ENCODE data around the gene SH3GL1.
"Not testable (repeated sequence)": the region's sequence is repeated elsewhere in the genome, so short reads cannot be mapped to it uniquely, and the experiment has no call there.

Gene SH3GL1

DNA sequence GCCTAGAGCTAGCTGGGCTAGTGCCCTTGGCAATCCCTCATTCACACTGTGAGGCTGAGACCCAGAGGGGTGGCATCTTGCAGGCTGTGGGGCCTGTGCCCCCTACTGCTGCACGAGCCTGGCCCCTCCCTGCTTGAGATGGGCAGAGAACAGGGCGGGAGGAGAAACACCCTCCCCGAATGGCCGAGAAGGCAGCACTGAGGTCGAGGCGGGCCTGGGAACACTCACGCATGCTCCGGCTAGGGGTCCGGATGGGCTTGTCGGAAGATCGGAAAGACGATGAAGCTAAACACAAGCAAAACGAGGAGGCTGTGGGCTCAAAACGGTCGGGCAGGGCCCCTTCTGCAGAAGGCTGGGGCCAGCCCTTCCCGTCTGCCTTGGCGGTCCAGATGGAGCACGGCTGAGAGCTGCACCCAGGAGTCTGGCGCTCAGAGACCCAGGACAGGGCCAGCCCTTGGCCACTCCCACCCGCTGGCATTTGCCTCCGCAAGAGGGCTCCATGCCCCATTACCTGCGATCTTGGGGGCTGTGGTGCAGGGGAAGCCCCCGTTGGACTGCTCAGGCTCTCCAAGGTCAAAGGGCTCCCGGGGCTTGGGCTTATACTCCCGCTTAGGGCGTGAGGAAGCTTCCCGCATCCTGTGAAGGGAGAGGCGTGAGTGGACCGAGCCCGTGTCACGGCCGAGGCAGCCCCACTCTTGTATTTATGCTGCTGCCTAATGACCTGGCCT lies 38.1 kb downstream of the SH3GL1 start:
- DNase-seq: no peak

DNA sequence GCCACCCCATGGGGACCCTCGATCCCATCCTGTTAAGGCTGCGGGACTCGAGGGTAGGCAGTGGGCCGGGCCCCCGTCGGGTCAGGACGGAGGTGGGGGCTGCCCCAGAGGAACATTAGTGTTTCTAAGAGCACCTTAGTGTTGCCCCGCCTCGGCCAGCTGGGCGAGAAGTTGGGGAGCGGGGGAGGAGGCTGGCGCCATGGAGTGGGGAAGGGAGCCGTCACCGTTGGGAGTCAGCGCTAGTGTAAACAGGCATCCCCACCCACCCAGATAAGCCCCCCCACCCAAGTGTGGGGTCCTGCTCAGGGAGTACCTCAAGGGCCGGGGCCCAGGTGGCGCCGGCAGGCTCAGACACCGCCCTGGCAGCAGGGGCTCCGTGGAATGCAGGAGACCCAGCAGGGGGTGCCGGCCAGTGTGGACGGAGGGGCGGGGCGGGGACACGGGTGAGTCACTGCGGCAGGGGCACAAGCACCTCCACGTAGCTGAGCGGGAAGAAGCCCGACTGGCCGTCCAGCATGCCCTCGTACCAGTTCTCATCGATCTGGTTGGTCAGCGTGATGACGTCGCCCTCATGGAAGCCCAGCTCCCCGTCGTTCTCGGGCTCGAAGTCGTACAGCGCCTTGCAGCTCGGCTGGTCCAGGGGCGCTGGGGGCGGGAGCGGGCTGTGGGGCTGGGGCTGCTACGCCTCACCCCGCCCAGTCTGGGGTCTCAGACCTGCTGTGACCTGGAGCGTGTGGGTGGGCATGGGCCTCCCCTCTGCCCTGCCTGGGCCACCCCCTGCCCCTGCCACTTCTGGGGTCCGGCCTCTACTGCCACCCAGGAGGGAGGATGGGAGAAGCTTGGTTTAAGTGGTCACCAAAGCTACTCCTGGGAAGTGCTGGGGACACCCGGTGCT lies 38.9 kb downstream of the SH3GL1 start:
- no peak for DNase-seq

DNA sequence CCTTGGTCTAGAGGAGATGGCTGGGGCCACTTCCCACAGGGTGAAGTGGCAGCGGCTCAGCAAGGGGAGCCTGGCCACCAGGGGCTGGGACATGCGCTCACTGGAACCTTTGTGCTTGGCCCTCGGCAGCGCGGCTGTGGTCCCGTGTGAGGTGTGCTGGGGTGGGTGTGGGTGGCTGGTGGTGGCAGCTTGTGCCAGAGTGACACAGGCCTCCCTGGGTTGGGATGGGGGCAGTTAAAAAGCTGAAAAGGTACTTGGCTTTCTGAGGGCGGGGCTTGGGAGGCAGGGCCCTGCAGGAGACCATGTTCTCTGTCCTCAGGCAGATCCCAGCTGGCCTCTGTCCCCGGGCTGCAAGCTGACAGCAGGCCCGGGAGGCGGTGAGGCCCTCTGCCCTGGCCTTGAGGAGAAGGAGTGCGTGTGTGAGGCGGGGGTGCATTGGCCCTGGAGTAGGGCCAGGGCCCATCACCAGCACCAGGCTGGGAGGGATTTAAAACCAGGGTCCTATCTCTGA lies 39.7 kb downstream of the SH3GL1 start:
- no peak for DNase-seq

DNA sequence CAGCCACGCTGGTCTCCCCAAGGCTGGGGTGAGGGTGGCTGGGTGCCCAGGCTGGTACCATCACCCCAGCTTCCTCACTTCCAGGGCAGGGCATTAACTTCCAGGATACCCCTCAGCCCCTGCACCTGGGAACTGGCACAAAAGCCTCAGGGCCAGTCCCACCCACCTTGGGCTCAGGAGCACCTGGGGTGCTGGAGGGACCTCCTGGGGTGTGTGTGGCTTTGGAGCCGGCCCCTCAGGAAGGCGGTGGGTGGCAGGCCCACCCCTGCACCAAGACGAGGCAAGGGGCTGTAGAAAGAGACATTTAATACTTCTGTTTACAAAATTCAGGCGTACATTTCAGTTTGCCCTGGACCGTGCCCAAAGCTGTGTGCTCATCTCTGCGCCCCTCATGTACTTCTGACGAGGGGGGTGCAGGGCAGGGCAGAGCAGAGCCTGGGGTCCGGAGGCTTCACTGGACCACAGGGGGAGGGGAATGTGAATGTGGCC lies 40.2 kb downstream of the SH3GL1 start:
- DNase-seq: no peak

DNA sequence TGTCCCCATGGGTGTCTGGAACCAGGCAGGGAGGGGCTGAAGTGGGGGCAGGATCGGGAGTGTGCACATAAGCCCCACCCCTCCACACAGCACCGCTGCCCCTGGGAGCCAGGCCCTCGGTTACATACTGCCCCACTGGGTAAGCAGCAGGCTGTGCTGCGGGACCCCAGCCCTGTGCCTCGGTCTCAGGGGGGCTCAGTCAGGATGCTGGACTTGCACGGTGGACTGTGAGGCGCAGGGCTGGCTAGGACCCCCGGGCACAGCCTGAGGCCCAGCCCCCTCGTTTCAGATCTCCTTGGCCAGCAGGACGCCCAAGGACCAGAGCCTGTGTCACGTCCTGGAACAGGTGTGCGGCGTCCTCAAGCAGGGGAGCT lies 40.7 kb downstream of the SH3GL1 start:
- DNase-seq: no peak

DNA sequence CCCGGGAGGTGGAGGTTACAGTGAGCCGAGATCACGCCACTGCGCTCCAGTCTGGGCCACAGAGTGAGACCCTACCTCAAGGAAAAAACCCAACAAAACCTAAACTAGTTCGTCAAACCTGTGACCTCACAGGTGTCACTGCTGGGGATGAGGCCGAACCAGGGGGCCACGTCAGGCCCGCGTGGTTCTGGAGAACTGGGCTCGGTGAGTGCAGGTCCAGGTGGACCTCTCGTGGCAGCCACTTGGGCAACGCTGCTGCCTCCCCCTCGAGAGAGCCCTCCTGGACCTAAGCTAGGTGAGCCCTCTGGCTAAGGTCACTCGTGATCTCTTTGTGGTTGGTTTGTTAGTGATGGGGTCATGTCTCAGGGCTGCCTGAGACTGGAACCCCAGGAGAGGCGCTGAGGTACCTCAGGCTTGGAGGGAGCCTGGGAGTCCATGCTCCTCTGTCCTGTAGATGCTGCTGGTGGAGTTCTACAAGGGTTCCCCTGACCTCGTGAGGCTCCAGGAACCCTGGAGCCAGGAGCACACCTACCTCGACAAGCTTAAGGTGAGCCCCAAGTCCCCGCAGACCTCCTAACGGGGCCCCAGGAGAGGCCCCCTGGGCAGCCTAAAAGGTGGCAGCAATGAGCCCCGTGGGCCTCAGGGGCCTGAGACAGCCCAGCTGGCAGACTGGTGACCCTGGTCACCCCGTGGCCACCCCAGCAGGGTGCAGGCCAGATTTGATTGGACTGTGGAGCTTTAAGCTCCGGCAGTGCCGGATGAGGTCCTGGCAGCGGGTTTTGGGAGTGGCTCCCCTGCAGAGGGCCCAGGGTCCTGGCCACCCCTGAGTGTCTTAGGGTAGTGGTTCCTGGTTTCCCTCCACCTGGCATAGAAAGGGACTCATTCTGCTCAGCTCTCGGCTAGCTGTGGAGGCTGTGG lies 41.4 kb downstream of the SH3GL1 start:
- no peak for DNase-seq

DNA sequence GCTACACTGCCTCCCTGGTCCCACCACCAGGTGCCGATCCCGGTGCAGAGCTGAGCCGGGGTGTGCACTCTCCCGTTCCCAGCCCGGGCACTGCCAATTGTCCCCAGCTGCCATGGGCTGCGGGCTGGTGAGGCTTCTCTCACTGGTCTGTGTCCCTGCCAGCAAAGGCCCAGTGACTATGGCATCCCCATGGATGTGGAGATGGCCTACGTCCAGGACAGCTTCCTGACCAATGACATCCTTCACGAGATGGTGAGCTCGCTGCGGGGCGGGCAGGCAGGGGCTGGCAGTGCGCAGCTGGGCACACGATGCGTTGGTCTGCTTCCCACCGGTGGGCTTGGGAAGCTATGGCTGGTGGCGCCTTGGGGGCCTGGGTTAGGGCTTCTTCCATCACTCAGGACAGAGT lies 42.4 kb downstream of the SH3GL1 start:
- DNase-seq: no peak

DNA sequence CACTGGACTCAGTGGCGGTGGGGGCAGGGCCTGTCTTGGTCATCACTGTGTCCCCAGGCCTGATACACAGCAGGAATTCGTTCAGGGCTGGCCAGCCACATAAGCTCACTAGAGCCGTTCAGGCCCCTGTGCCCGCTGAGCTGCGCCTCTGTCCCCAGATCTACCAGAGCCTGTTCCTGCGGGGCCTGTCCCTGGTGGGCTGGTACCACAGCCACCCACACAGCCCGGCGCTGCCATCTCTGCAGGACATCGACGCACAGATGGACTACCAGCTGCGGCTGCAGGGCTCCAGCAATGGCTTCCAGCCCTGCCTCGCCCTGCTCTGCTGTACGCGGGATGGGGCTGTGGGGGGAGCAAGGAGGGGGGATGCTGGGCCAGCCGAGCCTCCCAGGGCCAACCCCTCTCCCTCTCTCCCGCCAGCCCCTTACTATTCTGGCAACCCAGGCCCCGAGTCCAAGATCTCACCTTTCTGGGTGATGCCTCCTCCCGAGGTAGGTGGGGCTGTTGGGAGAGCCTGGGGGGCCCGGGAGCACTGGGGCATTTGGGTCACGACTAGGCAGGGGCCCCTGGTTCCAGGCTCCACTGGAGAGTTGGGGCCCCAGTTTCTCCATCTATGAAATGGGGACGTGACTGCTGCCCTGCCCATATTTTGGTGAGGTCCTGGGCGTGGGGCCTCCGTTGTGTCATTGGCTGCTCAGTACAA lies 43.1 kb downstream of the SH3GL1 start:
- no peak for DNase-seq

DNA sequence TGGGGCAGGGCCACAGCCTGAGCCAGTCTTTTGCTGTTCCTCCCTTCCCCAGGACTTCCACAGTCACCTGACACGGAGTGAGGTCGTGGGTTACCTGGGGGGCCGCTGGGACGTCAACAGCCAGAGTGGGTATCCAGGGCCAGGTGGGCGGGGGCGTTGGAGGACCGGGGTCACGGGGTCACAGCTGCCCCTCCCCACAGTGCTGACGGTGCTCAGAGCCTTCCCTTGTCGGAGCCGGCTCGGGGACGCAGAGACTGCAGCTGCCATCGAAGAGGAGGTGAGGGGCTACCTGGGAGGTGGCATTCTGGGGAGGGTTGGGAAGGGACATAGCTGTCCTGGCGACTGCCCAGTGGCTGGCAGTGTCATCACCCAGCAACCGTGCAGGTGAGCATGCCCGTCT lies 45.5 kb downstream of the SH3GL1 start:
- no peak for DNase-seq

DNA sequence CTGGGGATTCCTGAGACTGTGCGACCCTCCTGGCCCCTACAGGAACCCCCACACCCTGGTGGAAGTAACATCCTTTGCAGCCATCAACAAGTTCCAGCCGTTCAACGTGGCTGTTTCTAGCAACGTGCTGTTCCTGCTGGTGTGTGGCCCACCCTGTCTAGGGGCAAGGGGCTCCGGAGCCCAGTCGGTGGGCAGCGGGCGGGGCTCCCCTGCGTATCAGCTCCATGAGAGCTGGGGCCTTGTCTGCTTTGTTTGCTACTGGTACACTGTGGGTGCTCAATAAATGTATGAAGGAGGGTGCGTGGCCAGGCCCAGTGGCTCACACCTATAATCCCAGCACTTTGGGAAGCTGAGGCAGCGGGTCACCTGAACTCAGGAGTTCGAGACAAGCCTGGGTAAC lies 46.1 kb downstream of the SH3GL1 start:
- DNase-seq: no peak

DNA sequence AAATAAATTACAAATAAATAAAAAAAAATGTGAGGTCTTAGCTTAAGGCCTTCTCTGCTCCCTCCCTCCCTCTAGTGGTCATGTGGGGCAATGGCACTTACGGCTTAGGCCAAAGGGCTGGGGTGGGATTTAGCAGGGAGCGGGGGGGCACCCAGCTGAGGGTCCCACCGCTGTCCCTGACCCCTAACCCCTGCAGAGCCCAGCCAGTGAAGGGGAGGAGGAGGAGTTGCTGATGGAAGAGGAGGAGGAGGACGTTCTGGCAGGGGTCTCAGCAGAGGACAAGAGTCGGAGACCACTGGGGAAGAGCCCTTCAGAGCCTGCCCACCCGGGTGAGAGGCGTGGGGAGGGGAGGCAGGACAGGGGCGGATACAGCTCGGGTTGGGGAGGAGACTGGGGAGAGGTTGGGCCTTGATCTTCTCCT lies 47.6 kb downstream of the SH3GL1 start:
- DNase-seq: peak; percentile 46

DNA sequence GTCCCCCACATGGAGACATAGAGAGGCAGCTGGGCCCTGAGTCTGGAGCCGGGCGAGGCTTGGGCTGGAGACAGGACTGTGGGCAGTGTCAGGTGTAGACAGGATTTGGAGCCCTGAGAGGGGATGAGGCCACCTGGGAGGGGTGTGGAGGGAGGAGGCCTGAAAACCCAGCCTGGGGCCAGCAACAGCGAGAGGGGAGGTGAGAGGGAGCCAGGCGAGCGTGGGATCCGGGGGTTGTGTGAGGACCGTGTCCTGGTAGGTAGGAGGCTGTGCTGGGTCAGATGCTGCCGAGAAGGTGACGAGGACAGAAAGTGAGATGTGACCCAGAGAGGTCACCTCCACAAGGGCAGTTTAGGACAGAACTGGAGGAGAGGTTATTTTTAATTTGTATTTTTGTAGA lies 49.6 kb downstream of the SH3GL1 start:
- no peak for DNase-seq

DNA sequence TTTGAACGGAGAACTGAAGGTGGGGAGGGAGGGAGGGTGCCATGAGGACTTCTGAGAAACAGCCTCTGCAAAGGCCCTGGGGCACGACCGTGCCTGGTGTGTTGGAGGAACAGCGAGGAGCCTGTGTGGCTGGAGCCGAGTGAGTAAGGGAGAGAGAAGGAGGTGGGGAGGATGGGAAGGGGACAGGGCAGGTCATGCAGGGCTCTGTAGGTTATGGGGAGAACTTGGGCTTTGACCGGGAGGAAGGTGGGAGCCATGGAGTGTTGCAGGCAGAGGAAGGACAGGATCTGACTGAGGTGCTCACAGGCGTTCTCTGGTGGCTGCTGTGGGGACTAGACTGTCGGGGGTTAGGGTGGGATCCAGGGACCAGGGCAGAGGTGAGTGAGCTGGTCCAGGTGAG lies 50.2 kb downstream of the SH3GL1 start:
- no peak for DNase-seq

DNA sequence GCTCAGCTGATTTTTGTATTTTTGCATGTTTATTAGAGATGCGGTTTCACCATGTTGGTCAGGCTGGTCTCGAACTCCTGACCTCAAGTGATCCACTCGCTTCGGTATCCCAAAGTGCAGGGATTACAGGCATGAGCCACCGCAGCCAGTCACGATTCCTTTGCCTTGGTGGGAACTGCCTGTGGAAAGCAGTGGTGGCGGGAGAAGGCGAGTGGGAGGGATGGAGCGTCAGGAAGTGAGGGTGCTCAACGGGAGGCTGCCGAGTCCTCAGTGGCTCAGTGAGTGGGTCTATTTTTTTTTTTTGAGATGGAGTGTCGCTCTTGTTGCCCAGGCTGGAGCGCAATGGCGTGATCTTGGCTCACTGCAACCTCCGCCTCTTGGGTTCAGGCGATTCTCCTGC lies 51.1 kb downstream of the SH3GL1 start:
- not testable (repeated sequence) for DNase-seq

DNA sequence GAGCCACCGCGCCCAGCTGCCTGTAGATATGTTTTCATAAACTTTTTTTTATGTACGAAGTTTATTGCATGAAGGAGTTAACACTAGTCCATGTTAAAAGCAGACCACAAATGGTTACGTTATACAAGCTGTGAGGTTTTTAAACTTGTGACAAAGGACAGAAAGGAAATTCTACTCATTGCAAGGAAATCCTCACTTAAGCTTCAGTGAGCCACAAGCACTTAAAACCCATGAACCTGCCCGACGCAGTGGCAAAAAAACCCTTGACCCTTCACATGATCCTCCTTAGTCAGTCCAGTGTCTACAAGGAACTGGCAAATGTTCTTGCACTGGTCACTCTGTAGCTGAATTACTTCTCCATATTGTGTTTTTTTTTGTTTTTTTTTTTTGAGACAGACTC lies 52.8 kb downstream of the SH3GL1 start:
- DNase-seq: no peak

DNA sequence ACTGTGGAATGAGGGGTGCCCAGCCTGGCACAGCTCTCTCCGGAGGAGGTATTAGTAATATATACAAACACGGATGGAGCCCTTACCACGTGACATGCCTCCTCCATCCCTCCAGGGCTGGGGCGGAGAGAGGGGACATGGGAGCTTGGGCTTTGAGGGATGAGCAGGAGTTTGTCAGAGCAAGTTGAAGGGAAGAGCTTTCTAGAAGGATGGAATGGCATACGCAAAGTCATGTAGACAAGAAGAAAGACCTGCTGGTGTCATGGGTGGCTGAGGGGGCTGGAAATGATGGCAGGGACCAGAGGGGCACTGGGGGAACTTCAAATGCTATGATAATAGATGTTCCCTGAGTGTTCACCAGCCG lies 54.3 kb downstream of the SH3GL1 start:
- no peak for DNase-seq

DNA sequence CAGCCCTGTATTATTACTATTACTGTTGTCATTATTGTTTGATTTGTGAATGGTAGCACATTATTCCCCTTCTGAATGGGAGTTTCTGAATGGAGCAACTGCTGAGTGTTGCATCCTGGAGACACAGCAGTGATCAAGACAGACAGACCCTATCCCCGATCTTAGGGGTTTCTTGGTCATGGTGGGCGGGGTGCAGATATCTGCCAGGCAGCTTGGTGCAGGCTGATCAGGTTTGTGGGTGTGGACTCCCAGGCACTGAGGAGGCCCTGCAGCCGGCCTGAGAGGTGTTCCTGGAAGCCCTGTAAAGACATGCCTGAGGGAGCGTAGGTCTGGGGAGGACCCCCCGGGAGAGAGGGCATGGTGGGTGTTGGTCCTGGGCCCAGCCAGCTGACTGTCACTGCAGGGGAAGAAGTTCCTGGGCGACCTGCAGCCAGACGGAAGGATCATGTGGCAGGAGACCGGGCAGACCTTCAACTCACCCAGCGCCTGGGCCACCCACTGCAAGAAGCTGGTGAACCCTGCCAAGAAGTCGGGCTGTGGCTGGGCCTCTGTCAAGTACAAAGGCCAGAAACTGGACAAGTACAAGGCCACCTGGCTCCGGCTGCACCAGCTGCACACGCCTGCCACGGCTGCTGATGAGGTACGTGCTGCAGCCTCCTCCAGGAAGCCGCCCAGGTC lies 54.9 kb downstream of the SH3GL1 start:
- no peak for DNase-seq

DNA sequence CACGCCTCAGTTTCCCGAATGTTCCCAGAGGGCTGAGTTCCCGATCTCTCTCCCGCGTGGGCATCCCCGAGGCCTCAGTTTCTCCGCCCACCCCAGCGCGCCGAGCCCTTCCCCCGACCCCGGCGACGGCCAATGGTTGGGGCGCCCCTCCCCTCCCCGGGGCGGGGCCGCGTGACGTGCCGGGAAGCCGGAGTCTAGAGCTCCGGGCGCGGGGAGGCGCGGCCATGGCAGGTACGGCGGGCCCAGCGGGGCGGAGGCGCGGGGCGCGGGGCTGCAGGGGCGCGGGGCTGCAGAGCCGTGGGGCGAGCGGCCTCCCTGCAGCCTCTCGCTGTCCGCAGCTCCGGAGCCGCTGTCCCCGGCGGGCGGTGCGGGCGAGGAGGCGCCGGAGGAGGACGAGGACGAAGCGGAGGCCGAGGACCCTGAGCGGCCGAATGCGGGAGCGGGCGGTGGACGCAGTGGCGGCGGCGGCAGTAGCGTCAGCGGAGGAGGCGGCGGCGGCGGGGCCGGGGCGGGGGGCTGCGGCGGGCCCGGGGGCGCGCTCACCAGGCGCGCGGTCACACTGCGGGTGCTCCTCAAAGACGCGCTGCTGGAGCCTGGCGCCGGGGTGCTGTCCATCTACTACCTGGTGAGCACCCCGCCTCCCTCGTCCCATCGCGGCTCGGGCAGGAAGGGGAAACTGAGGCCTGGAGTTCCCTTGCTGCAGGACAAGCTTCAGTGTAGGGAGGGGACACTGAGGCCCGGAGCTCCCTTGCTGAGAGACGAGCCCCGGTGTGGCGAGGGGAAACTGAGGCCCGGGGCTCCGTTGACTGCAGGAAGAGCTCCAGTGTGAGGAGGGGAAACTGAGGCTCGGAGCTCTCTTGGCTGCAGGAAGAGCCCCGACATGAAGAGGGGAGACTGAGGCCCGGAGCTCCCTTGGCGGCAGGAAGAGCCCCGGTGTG lies 56.7 kb downstream of the SH3GL1 start, which contains the start of gene MPND:
Gene MPND, plus strand, starts transcription at position 193 of the 938 bp plus-strand sequence. Its CDS starts 32 bp downstream, at position 225.
- peak; percentile 90 for DNase-seq

DNA sequence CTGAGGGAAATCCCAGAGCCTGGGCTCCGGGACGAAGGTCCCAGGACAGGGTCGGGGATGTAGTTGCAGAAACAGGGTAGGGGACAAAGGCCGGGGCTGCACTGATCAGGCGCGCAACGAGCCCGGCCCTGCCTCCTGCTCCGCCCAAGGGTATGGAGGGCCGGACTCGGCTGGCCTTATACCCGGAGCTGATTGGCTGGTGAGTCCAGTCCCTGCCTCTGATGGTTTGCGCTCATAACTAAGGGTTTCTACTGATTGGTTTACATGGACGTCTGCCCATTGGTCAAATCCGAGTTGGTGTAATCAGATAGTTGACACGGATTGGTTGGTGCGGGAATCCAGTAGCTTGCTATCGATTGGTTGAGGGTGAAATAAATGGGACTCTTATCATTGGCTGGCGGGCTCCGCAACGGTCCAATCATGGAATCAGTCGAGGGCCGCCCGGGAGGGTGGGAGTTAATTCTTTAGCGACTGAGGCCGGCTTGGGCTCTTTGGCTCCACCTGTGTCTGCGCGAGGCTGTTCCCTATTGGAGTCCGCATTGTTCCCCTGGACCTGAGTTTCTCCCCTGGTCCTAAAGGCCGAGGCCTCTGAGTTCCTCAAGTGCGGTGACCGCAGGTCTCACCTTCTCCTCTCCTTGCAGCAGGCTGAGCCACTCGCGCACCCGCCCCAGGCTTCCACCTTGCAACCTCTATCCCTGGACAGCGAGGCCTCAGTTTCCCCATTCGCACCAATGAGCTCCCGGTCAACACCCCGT lies 57.6 kb downstream of the SH3GL1 start:
- peak; percentile 97 for DNase-seq

DNA sequence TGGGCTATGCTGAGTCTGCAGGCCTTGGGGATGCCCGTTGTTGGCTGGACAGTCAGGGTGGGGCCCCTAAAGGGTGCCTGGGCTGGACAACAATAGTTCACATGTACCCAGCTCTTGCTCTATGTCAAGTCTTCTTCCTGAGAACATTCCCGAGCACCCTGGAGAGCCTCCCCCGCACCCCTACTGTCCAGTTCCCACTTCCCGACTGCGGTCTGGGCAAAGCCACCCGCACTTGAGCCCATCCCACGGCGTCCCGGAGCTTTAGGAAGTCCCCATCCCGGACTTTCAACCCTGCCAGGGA lies 58.1 kb downstream of the SH3GL1 start:
- no peak for DNase-seq
